Glomerular visceral epithelial cell (primary cell): ENCODE results near the gene CHST13.
"Not testable (repeated sequence)": the region's sequence is repeated elsewhere in the genome, so short reads cannot be mapped to it uniquely, and the experiment has no call there.

Experiments used
- DNase-seq: peaks from one replicate; pipeline ENCODE4 v3.0.0-alpha.2; 2016; ENCODE audit errors: extremely low spot score

The CHST13 gene

DNA sequence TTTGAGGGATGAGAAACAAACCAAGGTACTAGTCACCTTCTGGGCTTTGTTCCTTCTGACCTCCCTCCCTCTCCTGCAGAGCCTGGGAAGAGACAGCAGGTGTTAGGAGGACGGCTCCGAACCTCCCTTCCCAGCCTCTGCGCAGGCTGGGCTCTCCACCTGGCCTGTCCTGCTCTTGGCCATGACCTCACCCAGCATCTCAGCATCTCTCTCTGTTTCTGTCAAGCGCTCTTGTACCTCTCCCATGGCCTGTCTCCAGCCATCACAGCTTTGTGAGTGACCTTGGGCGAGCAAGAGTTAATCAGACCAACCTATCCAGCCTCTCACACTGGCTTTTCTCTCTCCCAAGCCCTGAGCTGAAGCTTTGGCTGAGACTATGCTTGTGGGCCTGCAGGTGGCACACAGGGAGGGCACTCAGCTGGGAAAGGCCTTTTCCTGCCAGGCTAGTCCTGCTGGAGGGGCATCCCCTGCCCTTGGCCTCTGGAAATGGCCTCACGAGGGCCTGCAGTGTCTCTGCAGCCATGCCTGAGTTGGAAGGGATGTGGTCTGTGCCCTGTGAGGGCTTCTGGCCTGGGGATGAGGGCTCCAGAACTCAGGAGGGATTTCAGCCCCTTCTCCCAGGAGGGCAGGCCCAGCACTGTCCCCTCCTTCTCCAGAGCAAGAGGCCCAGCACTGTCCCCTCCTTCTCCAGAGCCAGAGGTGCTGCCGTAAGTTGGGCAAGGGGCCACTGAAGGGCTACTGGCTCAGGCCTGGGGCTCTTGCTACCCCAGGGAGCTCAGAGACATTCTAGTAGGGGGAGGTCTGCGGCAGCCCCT is 2.1 kb downstream of the CHST13 start:
- no peak for DNase-seq

DNA sequence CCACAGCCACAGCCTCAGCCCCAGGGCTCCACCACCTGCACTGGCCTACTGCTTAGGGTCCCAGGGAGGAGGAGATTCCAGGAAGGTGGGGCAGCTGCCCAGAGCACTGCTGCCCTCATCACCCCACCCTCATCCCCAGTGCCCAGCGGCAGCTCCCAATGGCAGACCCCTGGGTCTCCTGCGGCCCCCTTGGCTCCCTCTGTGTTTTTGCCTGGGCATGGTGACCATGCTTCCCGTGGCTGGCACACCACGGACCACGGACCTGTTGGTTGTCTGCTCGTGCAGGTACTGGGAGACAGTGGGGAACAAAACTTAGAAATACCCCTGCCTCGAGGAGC is 2.7 kb downstream of the CHST13 start:
- no peak for DNase-seq

DNA sequence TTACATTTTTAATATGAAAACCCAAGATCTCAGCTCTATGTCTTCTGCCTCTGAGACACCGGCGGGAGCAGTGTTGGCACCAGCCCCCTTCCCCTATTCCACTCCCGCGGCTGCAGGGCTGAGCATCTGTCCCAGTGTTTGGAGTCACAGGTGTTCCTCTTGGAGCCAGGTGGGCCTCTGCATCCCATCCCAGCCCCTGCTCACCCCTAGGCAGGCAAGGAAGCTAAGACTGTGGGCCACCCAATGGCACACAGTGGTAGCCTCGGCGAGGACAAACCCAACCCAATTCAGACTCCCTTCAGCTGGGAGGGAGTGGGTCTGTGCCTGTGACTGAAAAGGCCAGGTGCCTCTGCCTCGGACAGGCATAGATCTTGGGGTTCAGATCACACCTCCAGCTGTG is 3.1 kb downstream of the CHST13 start:
- no peak for DNase-seq

DNA sequence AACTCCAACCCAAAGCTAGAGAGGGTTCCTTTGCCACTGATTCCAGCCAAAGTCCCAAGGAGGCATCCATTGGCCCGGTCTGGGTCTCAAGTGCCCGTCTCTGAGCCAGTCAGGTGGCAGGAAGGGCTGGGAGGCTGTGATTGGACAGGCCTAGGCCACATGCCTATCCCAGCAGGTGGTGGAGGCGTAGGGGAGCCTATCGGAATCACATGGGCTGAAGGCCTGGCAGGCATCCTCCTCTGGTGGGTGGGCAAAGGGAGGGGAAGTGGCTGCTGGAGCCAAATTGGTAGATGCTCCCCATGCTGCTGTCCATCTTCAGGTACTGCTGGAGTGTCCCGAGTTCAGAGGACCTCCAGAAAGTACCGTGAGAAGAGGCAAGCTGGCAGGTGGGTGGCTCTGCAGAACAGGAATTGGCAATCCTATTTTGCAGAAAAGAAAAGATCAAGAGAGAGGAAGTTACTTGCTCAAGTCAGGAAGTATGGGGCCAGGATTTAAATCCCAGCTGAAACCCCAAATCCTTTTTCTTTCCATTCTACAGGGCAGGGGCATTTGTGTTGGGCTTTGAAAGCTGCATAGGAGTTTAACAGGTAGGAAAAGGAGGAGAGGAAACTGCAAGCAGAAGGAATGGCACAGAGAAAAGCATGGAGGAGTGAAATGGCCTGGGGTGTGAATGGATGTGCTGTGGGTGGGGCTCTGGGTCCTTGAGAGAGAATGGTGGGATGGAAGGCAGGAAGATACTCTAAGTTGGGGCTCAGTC is 3.7 kb downstream of the CHST13 start:
- DNase-seq: no peak

DNA sequence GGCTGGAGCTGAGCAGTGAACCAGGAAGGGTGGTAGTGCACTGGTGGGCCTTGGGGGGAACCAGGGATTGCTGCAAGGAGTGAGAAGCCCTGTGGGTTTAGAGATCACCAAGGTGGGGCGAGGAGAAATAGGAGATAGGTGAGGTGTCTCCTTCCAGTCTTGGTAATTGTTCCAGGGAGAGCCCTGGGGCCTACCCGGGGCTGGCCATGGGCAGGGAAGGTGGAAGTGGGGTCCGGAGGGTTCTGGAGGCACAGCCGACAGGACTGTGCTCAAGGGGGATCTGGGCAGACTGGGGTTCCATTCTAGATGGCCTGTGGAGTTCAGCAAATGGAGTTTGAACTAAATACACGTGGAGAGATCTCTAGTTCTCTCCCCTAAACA is 4.5 kb downstream of the CHST13 start:
- no peak for DNase-seq

DNA sequence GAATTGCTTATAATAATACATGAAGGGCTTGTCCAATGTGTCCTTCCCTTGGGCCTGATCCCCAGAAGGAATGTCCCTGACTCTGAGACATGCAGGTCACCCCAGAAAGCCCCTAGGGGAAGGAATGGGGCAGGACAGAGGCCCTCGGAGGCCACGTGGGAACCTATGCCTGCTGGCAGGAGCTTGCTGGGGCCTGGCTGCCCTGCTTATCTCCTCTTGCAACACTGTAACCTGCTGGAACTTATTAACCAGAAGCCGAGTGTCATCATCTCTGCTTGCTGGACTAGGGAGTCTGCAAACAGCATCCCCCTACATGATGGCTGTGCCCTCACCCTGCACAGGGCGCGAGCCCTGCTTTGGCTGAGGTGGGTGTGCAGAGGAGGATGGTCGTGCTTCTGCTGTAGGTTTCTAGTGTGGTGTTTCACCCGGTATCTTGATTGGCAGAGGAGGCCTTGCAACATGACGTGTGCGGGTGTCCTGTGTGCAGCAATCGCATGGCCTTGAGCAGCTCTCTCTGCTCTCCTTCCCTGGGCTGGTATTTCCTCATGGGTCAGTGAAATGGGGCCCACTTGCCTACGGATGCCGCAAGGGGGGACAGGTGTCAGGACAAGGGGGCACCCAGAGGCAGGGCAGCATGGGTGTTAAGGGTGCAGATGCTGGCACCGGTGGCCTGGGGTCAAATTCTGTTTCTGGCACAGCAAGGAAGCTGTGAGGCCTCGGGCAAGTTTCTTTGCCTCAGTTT is 5.0 kb downstream of the CHST13 start:
- DNase-seq: peak; percentile 66

DNA sequence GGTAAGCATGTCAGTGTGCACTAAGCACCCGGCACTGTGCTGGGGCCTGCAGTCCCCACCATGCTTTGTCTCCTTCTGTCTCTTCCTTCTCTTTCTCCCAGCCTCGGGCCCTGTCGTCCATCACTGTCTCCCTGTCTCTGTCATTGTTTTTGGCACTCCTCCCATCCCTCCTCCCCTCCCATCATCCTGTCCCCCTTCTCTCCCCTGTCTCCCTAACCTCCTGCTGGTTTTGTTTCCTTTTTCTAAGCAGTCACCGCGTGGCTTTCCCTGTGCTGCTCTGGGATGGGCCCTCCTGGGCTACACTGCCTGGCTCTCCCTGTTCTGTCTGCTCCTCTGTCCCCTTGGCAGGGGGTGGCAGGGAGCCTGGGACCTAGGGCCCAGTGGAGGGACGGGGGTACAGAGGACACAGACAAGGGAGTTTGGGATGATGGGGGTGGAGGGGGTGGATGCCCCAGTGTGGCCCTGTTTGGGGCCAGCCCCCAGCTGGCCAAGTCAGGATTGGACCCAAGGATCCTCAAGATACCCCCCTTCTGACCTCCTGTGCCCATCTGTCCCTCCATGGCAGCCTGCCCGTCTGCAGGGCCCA is 5.7 kb downstream of the CHST13 start:
- DNase-seq: no peak

DNA sequence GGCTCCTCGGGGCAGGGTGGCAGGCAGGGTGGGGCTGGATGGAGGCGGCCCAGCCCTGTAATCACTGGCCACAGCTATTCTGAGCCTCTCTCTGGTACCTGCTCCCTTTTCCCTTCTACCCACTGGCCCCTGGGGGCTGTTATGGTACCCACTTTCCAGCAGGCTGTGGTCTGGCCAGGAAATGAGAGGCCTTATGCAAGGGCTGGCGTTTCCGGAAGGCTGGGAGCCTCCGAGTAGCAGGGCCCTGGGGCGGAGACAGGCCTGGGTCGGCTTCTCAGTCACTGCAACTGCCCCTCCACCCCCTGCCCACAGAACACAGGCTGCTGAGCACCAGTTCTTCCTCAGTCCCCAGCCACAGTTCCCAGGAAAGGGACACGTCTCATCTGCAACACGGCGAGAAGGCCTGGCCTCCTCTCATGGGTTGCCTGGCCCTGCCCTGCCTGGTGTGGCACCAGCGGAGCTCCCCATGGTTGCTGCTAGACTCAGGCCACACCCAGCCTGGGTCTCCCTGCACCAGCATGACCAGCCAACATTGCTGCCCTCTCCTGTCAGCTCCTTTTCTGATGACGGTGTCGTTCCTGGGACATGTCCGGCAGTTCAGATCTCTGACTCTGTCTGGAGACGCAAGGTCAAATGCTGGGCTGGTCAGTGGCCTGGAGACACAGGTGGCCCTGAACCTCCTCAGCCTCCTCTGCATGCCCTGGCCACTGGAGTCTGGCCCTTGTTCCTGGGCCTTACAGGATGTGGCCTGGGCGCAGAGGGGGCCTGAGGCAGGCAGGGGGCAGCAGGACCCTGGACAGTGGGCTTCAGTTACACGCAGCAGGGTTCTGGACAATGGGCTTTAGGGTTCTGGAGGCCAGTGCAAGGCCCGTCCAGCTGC is 6.5 kb downstream of the CHST13 start:
- no peak for DNase-seq

DNA sequence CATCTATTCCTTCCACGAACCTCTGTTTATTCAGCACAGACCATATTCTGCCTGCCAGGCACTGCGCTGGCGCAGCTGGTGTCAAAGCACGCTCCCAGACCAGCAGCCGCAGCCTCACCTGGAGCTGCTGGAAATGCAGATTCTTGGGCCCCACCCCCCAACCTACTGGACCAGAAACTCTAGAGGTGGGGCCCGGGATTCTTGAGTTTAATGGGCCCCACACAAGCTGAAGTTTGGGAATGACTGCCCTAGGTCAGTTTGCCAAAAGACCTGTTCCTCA is 7.0 kb downstream of the CHST13 start:
- no peak for DNase-seq

DNA sequence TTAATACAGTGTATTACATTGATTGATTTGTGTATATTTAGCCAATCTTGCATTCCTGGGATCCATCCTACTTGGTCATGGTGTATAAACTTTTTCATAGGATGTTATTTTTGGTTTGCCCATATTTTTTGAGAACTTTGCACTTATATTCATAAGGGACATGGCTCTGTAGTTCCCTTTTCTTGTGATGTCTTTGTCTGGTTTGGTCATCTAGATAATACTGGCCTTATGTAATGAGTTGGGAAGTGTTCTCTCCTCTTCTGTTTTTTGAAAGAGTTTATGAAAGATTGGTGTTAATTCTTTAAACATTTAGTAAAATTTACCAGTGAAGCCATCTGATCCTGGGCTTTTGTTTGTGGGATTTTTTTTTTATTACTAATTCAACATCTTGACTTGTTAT is 9.6 kb downstream of the CHST13 start:
- DNase-seq: no peak

DNA sequence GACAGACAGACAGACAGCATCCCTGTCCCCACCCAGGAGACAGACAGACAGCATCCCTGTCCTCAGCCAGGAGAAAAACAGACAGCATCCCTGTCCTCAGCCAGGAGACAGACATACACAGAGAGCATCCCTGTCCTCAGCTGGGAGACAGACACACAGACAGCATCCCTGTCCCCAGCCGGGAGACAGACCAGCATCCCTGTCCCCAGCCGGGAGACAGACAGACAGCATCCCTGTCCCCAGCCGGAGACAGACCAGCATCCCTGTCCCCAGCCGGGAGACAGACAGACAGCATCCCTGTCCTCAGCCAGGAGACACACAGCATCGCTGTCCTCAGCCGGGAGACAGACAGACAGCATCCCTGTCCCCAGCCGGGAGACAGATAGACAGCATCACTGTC is 10.8 kb downstream of the CHST13 start:
- DNase-seq: not testable (repeated sequence)

DNA sequence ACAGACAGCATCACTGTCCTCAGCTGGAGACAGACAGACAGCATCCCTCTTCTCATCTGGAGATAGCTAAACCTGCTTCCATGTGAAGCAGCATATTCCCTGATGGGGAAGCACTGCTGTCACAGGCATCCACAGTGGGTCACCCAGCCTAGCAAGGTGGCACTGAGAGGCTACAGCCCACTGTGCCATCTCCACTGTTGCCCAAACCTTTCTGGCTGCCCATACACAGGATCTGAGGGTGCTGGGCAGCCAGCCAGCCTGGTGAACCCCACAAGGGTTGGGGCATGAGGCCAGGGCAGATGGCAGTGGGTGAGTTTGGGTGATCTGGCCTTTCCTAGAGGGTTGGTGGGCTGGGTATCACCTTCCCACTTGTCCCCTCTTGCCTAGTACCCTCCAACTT is 11.7 kb downstream of the CHST13 start:
- DNase-seq: no peak

DNA sequence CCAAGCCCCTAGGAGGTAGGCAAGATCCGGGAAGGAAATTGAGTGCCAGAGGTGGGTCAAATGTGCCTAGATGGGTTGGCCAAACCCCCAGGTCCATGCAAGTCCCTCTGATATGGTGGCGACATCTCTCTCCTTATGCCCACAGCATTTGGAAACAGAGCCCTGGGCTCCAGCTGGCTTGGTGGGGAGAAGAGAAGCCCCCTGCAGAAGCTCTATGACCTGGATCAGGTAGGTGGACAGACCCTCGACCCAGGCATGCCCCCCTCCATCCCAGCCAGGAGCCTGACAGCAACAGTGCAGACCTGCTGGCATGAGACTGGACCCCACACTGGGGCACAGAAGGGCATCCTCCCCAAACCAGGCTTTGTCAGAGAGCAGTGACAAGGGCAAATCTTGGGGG is 12.2 kb downstream of the CHST13 start:
- DNase-seq: no peak

DNA sequence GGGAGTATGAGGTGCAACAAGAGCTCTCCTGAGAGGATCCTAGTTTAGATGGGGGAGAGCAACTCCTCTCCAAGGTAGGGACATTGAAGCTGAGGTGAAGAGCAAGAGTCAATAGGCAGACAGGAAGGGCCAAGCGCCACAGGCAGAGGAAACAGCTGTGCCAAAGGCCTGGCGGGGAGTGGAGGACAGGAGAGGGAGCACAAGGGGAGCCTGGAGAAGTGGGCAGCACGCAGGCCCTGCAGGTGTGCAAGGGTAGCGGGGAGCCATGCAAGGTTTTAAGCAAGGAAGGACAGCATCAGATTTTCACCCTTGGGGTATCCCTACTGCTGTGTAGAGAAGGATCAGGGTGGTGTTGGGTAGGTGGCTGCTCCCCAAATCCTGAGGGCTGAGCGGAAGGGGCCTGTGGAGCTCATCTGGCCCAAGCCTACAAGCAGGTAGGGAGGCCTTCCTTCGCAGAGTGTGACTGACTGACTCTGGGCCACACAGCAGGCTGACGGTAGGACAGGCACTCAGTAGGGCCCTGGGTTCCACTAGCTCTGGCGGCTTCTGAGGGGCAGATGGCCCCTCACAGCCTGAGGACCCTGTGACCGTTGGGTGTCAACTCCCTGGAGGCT is 13.3 kb downstream of the CHST13 start:
- no peak for DNase-seq

DNA sequence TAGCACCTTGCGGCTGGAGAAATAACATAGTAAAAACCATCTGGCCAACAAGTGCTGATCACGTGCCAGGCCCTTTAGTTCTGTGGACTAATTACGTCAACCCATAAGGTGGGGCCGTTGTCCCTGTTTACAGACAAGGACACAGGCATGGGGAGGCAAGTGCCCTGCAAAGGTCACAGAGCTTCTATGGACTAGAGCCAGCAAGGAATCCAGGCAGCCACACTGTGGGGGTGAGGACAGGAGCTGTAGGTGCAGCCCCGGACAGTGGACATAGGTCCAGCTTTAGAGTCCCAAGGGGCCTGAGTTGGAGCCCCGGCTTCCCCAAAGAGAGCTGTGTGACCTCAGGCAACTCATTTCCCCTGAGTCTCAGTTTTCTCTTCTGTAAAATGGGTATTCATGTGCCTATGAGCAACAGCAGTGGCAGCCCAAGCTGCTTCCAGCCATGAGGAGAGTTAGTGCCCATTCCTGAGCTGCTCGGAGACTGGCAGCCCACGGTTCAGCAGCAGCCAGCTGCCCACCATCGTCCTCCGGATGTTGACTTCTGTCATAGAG is 13.9 kb downstream of the CHST13 start:
- no peak for DNase-seq

DNA sequence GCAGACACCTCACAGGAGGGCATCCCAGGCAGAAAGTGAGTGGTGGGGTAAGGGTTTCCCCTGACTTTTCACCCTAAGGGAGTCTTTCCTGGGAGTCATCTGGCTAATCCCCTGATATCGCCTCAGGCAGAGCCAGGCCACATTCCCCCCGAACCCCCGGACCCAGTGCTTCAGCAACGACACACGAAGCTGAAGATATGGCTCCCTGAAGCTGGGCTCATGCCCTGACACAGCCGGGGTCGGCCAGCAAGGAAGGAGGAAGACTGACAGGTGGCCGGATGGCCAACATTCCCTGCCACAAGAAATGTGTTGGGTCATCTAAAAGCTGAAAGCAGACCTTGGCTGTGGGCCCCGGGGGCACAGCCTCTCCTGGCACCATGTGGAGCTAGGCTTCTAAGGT is 14.4 kb downstream of the CHST13 start:
- no peak for DNase-seq

DNA sequence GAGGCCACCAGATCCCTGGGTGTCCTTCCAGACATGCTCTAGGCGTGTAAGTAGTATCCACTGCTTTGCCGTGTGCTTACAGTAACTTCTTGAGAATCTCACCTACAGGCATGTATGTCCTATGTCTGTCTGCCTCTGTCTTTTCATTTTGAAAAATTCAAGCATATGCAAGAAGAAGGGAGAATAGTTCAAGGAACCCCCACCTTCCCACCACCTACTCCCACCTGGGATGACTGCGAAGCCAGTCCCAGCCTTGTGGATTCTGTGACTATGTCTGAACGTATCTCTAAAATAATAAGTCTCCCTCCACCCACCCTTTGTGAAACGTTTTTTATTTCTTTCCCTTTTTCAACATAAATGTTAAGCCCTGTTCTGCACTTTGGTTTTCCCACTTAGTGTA is 15.0 kb downstream of the CHST13 start:
- DNase-seq: no peak

DNA sequence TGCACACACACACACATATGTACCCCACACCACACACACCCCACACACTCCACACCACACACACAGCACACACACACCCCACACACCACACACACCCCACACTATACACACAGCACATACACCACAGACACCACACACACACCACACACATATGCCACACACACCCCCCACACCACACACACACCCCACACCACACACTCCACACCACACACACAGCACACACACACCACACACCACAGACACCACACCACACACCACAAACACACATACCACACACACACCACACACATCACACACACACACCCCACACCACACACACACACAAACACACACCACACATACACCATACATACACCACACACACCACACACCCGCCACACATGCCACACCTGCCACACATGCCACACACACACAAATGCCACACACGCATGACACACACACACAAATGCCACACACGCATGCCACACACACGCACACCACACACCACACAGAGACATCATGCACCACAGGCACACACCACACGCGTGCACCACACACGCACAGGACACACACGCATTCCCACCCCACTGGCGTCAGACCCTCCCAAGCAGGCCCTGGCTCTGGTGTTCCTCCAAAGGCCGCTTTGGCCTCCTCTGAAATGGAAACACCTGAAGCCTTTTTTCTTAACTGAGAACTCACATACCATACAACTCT is 15.7 kb downstream of the CHST13 start:
- DNase-seq: no peak

DNA sequence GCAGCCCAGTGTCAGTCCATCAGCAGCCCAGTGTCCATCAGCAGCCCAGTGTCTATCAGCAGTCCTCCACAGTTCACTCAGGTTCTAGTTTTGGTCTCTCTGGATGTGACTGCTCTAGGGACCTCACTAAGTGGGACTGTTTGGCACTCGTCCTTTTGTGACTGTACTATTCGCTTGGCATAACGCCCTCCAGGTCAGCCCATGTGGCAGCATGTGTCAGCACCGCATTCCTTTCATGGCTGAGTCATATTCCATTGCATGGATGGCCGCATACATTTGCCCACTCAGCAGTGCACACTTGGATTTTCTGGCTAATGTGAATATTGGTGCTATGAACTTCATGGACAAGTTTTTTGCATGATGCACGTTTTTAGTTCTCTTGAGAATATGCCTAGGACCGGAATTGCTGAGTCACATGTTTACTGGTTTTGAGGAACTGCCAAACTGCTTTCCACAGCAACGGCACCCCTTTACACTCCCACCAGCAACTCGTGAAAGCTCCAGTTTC is 16.4 kb downstream of the CHST13 start:
- DNase-seq: peak; percentile 90

DNA sequence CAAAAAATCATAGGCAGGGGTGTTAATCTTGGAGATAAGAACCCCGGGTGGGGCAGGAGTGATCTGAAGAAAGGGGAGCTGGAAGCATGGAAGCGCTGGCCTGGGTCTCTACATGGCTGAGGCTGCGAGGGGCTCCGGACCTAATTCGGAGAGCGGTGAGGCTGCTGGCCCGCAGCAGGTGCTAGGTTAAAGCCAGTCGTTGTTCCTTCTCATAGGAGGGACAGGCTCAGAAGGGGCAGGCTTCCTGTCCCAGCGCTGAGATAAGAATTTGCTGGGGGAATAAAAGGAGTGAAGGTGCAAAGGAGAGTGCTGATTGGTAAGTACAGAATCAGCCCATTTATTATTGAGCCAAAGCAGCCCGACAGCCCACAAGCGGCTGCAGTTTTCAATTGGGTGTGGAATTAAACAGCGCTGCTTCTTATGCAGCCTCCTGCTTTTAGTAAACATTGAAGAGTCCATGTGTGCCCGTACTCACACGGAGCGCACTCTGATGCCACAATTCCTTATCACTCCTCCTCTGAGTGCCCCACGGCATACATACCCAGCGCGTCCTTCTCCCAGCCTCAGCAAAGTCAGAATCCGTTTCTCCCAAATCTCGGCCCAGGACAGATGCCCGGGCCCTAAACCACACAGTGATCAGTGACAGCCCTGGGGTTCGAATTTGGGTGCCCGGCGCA is 17.1 kb downstream of the CHST13 start:
- no peak for DNase-seq
